ENCODE results near the gene PTPRG. TPM values are rescaled to one million over a fixed set of nuclear protein-coding genes. Genes with fewer than 3 reads are reported as not detected.
A peak's percentile ranks its signal among the peaks of the same experiment; 100 is the strongest.

The PTPRG gene
- total RNA-seq, 1 experiment from 2014 or later: 9.2 TPM

- no peak for DNase-seq (ENCODE audit: low read depth)
Observed at GRCh38 chr3:62149539-62149938, 588.2 kb downstream of the PTPRG start.

DNA sequence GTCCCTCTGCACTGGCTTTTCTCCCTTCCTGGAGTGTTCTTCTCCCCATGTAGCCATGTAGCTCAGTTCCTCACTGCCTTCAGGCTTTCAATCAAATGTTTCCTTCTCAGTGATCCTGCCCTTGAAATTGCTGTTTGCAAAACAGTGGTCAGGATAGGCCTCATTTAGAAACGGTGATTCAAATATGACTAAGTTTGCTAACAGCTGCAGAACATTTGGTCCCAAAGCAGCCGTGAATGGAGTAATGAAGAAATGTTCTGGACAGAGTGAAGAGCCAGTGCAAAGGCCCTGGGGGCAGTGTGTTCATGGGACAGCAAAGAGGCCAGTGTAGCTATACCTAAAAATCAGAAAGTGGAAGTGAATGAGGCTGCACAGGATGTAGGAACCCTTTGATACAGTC lies 588.6 kb downstream of the PTPRG start:
- peak; percentile 56 for DNase-seq (ENCODE audit: low read depth)

DNA sequence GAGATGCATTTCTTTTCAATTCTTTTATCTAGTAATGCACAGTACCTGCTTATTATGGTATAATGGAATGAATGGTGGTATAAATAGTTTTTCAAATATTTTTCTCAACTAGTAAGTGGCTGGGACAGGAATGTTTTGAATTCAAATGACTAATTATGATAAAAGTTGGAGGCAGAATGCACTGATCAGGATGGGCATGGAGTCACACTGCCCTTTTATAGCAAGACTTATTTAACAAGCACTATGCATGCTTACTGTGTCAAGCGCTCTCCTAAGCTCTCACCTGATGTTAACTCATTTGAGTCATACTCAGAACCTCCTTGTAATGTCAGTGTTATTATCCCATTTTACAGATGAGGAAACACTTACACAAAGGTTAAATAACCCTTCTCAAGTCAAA lies 590.2 kb downstream of the PTPRG start:
- DNase-seq (ENCODE audit: low read depth): peak; percentile 25

DNA sequence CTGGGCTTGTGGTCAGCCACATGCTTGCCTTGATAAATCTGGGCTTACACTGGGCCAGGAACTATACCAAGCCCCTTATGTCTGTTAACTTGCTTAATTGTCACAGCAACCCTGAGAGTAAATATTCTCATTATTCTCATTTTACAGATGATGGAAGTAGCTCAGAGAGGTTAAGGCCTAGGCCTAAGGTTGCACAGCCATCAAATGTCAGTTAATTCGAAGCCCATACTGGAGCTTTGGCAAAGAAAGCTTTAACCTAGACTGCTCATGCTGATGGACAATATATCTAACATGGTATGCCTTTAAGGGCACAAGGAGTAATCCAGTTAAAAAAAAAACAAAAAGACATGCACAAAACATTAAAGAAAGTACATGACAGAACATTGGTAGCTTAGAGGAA lies 591.9 kb downstream of the PTPRG start:
- DNase-seq (ENCODE audit: low read depth): no peak

GRCh38 chr3:62154457-62155148 lies 593.2 kb downstream of the PTPRG start:
- no peak for DNase-seq (ENCODE audit: low read depth)

- no peak for DNase-seq (ENCODE audit: low read depth)
Observed at GRCh38 chr3:62159056-62159708, 597.8 kb downstream of the PTPRG start.

DNA sequence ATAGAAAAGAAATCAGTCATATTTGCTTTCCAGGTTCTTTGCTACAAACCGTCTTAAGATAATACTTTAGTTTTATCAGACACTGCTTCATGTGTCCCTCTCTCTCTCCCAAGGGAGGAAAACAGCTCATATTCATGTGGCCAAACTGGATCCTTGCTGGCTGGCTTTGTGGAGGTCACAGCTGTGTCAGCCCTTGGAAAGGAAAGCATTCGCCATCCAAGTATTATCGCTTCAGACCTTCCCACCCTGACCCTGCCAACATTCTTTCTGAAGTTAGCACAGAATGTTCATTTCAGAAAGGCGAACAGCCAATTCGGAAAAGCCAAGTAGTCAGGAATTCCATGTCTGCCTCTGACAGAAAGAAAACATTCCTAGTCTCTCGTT lies 598.3 kb downstream of the PTPRG start:
- no peak for DNase-seq (ENCODE audit: low read depth)

GRCh38 chr3:62161371-62161770 lies 600.0 kb downstream of the PTPRG start:
- DNase-seq (ENCODE audit: low read depth): peak; percentile 33

DNA sequence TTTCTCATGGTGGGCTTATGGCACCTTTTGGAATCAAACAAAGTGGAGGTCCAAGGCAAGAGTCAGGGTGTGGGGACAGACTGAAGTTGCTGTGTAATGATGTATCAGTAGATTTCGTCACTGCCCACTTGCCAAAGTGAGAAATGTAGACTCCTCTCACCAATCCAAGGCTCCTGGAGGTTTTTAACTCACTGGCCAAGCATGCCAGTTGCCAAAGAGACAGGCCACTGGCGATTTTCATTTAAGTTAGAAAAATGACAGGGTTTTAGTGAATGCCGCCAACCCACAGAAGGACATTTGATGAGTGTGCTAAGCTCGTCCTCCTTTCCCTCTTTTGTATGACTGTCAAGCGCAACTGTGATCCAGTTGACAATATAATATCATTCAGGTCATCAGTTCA lies 602.8 kb downstream of the PTPRG start:
- DNase-seq (ENCODE audit: low read depth): no peak

GRCh38 chr3:62164746-62165145 lies 603.4 kb downstream of the PTPRG start:
- no peak for DNase-seq (ENCODE audit: low read depth)

DNA sequence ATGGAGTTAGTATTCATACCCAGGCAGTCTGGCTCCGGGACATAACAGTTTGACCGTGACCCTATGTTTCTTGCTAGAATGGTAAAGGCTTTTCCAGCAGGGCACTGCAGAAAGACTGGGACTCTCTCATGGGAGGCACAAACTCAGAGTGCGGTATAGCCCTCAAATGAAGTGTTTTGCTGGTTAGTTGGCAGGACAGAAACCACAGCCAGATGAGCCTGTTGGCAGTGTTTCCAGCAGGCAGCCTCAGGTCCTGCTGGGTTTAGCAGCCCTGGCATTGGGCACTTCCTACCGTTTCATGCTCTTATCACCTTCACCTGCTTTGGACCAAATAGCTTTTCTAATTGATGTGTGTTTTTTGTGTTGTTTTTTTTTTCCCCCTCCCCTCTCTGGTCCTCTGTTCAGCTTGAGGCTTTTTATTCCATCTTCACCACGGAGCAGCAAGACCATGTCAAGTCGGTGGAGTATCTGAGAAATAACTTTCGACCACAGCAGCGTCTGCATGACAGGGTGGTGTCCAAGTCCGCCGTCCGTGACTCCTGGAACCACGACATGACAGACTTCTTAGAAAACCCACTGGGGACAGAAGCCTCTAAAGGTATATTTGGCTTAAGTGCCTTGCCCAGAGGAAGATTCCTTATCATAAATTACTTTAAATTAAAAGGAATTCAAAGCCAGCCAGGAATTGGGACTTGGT lies 606.3 kb downstream of the PTPRG start:
- DNase-seq (ENCODE audit: low read depth): peak; percentile 74

DNA sequence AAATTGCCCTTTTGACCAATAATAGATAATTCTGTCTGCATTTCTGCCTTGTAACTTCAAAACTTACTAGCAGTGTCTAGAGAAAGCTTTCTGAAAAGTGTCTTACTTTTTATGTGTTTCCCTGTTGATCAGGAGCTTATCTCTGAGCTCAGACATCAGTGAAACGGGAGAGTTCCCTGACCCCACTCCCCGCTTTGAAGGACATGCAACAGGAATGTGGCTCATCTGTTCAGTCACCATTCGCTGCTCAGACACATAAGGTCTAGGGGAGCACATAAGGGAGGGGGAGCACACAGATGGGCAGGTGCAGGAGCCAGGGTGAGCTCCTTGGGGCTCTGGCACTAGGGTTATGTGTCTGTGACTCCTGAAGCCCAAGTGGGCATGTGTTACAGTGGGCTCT lies 607.0 kb downstream of the PTPRG start:
- no peak for DNase-seq (ENCODE audit: low read depth)

GRCh38 chr3:62169906-62170660 lies 608.7 kb downstream of the PTPRG start:
- peak; percentile 59 for DNase-seq (ENCODE audit: low read depth)

DNA sequence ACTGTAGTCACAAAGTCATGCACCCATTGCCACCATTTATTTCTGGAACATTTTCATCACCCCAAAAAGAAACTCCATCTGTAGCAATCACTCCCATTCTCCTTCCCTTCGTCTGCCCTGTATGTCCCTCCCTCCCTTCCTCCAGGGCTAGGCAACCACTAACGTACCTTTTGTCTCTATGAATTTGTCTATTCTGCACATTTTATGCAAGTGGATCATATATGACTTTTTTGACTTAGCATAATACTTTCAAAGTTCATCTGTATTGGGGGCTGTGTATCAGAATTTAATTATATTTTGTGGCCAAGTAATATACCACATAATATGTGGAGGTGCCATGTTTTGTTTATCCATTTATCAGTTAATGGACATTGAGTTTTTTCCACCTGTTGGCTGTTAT lies 610.4 kb downstream of the PTPRG start:
- DNase-seq (ENCODE audit: low read depth): no peak

DNA sequence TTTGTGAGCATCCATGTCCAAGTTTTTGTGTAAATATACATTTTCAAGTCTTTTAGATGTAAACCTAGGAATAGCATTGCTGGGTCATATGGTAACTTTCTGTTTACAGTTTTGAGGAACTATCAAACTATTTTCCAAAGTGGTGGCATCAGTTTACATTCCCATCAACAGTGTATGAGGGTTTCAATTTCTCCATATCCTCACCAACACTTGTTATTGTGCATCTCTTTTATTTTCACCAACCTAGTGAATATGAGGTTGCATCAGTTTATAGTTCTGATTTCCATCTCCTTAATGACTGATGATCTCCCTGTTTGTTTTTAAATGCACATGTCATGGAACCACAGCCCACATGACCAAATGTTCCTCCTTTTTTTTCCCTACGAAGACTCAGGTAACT lies 610.8 kb downstream of the PTPRG start:
- DNase-seq (ENCODE audit: low read depth): no peak

- no peak for DNase-seq (ENCODE audit: low read depth)
Observed at GRCh38 chr3:62173939-62174515, 612.7 kb downstream of the PTPRG start.

DNA sequence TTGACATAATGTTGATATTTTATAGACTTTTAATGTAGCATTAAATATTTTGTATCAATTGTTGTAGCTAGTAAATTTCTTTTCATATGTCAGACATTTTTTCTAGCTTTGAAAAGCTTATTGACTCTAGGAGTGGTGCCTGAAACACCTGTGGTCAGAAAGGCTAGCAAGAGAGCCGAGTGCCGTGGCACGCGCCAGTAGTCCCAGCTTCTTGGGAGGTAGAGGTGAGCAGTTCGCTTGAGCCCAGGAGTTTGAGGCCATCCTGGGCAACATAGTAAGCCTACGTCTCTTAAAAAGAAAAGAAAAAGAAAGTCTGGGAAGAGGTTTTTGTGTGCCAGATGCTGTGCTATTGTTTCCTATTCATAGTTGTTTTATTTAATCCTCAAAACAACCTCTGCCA lies 613.8 kb downstream of the PTPRG start:
- DNase-seq (ENCODE audit: low read depth): no peak

- no peak for DNase-seq (ENCODE audit: low read depth)
Observed at GRCh38 chr3:62178032-62178431, 616.7 kb downstream of the PTPRG start.

DNA sequence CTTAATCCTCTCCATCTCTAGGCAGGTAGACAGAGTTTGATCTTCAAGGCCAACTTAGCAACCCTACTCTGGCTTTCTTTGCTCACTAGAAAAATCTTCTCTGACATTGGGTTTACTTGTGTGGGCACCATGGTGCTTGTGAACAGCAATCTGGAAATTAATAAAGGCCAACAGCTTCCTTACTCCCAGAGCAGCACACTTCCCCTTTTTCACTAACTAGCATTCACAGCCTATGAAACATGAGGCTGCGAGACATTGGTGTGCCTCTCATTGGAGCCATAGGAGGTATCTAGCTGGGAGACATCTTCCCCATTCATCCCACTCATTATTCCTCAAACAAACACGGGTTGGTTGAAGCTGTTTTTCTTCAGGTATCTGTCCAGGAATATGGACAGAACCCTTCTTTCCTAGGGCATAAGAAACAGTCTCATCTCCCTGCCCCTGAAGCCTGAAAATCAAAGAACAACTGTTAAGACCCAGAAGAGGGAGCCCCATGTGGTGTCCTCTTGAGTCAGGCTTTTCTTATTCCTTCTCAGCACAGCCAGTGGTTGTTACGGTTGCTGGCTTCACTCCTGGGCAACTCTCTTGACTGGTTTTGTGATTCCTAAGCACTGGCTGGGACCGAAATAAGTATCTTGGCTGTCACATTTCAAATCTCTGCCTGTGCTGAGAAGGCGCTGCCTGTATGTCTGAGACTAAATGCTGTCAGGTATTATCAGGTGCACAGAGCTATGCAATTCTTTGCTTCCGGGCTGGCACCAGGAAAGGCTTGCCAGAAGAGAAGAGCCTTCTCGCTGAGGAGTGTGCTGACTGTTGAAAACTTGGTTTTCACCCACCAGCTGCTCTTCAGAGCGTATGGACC lies 617.6 kb downstream of the PTPRG start:
- DNase-seq (ENCODE audit: low read depth): no peak

GRCh38 chr3:62180514-62180913 lies 619.1 kb downstream of the PTPRG start:
- no peak for DNase-seq (ENCODE audit: low read depth)

DNA sequence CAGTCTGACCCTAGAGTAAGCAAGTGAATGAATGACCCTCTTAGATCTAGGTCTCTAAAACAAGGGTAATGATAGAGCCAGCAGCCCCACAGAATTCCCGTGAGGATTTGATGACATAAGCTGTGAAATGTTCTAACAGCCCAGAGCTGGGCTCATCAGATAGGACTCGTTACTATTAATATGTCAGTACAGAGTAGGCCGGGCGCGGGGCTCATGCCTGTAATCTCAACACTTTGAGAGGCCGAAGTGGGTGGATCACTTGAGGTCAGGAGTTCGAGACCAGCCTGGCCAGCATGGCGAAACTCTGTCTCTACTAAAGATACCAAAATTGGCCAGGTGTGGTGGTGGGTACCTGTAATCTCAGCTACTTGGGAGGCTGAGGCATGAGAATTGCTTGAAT lies 621.7 kb downstream of the PTPRG start:
- no peak for DNase-seq (ENCODE audit: low read depth)

Data from M059J (cell line).